ENCODE results near the gene IHH. TPM values are rescaled to one million over a fixed set of nuclear protein-coding genes. Genes with fewer than 3 reads are reported as not detected.

IHH gene
- total RNA-seq, 2 experiments from 2014 or later = not detected

GRCh38 chr2:219078951-219079350, 18.2 kb upstream of the IHH start:
- Histone ChIP-seq H3K4me1 (ENCODE audit: insufficient read depth, low read length) (no peaks in the 10 kb centered on the region), H3K4me3 (ENCODE audit: low read length) (no peak overlapping the region), H3K9me3 (ENCODE audit: control insufficient read depth in 1 of 2, insufficient read depth in 1 of 2, low read length in 2 of 2) (no peaks in the 10 kb centered on the region), H3K27ac (ENCODE audit: low read depth in 1 of 2, low read length in 2 of 2) (no peak overlapping the region), H3K36me3 (ENCODE audit: insufficient read depth, low read length) (peaks cover 36% of the 10 kb centered on the region), H3K27me3 (ENCODE audit: control insufficient read depth in 1 of 2, insufficient read depth in 2 of 2, low read length in 2 of 2) (no peaks in the 10 kb centered on the region)
- Mint-ChIP-seq H3K36me3 (ENCODE audit: low read depth) (peaks cover 42% of the 10 kb centered on the region), H3K27me3 (no peaks in the 10 kb centered on the region), H3K27ac (no peak overlapping the region), H3K4me1 (ENCODE audit: low read depth) (no peaks in the 10 kb centered on the region), H3K9me3 (no peaks in the 10 kb centered on the region), H3K4me3 (no peak overlapping the region)
- no peak for DNase-seq
- no peak for TF ChIP-seq CTCF (IDR thresholded peaks at IDR 0.05)
- no peak for ATAC-seq (ENCODE audit: poor library complexity)
- ChIA-PET CTCF (no interaction called here), POLR2A (interaction anchor here (0.8 kb wide), 1 partner anchor 50 kb away, joined by 3 read pairs; no protein-coding TSS in a partner anchor)
- intact Hi-C loops (cut with DNase I, micrococcal nuclease) = no loop called here

GRCh38 chr2:219078126-219078525, 17.4 kb upstream of the IHH start:
- Mint-ChIP-seq H3K27me3 (no peaks in the 10 kb centered on the region), H3K27ac (no peak overlapping the region), H3K36me3 (ENCODE audit: low read depth) (peaks cover 44% of the 10 kb centered on the region), H3K4me1 (ENCODE audit: low read depth) (no peaks in the 10 kb centered on the region), H3K4me3 (no peak overlapping the region), H3K9me3 (no peaks in the 10 kb centered on the region)
- TF ChIP-seq CTCF (IDR thresholded peaks at IDR 0.05) = no peak
- ATAC-seq (ENCODE audit: poor library complexity) (no peak), DNase-seq (no peak)
- Histone ChIP-seq H3K9me3 (ENCODE audit: control insufficient read depth in 1 of 2, insufficient read depth in 1 of 2, low read length in 2 of 2) (no peaks in the 10 kb centered on the region), H3K27ac (ENCODE audit: low read depth in 1 of 2, low read length in 2 of 2) (no peak overlapping the region), H3K4me1 (ENCODE audit: insufficient read depth, low read length) (no peaks in the 10 kb centered on the region), H3K4me3 (ENCODE audit: low read length) (no peak overlapping the region), H3K27me3 (ENCODE audit: control insufficient read depth in 1 of 2, insufficient read depth in 2 of 2, low read length in 2 of 2) (no peaks in the 10 kb centered on the region), H3K36me3 (ENCODE audit: insufficient read depth, low read length) (peaks cover 36% of the 10 kb centered on the region)
- intact Hi-C loops (cut with DNase I, micrococcal nuclease) = no loop called here
- ChIA-PET CTCF (no interaction called here), POLR2A (no interaction called here)

- TF ChIP-seq CTCF (IDR thresholded peaks at IDR 0.05) = no peak
- no peak overlapping the region for H3K4me3 ChIP-seq (ENCODE audit: low read length)
- Mint-ChIP-seq H3K27me3 (no peaks in the 10 kb centered on the region), H3K4me1 (ENCODE audit: low read depth) (no peaks in the 10 kb centered on the region), H3K4me3 (no peak overlapping the region), H3K27ac (no peak overlapping the region), H3K36me3 (ENCODE audit: low read depth) (peaks cover 52% of the 10 kb centered on the region), H3K9me3 (no peaks in the 10 kb centered on the region)
- intact Hi-C loops (cut with DNase I, micrococcal nuclease) = no loop called here
- DNase-seq = no peak
- no peaks in the 10 kb centered on the region for H3K27me3 ChIP-seq (ENCODE audit: control insufficient read depth in 1 of 2, insufficient read depth in 2 of 2, low read length in 2 of 2)
- no peak for ATAC-seq (ENCODE audit: poor library complexity)
- CTCF ChIA-PET = no interaction called here
- no peak overlapping the region for H3K27ac ChIP-seq (ENCODE audit: low read depth in 1 of 2, low read length in 2 of 2)
- H3K36me3 ChIP-seq (ENCODE audit: insufficient read depth, low read length) = peaks cover 36% of the 10 kb centered on the region
- no peaks in the 10 kb centered on the region for H3K4me1 ChIP-seq (ENCODE audit: insufficient read depth, low read length)
- no peaks in the 10 kb centered on the region for H3K9me3 ChIP-seq (ENCODE audit: control insufficient read depth in 1 of 2, insufficient read depth in 1 of 2, low read length in 2 of 2)
- POLR2A ChIA-PET = no interaction called here
Measured at GRCh38 chr2:219076253-219076652, 15.5 kb upstream of the IHH start.
